GM21526 (cell line): ENCODE measurements around the gene MYLK2.
"Not testable (repeated sequence)": the region's sequence is repeated elsewhere in the genome, so short reads cannot be mapped to it uniquely, and the experiment has no call there.

Experiments
- ATAC-seq: cut with Tn5 transposase; IDR thresholded peaks from one replicate; pipeline ENCODE4 v1.9.1; 2021; ENCODE audit warnings: moderate library complexity; ENCODE audit not compliant: unreplicated experiment, low FRiP score

MYLK2 gene

DNA sequence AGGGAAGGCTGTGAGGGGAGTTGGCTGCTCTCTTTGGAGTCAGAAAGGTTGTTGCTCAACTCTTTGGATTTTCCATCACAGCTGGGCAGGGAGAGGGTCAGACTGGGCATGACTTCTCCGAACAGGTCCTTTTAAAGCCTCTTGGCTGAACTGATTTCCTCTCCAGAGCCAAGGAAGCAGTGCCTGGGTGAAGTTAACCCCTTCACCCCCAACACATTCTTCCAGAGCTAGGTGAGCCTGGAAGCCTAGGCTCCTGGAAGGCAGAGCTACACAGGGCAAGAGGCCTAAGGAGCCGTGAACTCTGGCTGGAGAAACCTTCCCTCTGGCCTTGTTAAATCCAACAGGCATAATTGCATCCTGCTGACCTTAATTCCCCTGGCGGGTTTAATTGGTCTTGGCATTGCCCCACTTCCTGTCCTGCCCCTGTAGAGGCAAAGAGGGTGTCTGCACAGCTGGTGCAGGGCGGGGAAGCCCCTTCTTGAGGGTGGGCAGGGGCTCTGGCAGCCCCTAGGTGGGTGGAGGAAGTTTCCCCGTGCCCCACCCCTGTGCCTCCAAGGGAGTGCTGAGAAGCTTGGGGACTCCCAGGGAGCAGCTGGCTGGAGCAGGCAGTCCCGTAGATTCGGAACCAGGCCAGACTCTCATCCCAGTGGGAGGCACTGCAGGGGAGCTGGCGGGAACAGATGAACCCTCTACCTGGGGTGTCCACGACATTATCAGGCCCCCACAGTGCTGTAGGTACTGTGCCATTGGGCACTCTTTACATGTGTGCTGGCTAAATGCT lies 3.6 kb upstream of the MYLK2 start:
- no peak for ATAC-seq

DNA sequence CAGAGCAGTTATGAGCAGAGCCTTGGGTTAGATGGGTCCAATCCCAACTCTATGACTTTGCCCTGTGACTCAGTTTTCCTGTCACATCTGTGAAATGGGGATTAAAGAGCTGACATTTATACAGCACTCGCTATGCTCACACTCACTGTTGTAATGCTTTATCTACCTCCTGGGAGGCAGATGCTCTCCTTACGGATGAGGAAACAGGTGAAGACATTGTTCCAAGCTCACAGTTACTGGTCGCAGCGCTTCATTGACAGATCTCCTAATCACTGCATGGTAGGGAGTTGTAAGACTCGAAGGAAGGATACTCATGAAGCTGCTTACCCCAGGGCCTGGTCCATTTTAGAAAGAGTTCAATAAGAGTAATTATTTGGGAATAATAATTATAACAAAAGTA lies 2.9 kb upstream of the MYLK2 start:
- no peak for ATAC-seq

DNA sequence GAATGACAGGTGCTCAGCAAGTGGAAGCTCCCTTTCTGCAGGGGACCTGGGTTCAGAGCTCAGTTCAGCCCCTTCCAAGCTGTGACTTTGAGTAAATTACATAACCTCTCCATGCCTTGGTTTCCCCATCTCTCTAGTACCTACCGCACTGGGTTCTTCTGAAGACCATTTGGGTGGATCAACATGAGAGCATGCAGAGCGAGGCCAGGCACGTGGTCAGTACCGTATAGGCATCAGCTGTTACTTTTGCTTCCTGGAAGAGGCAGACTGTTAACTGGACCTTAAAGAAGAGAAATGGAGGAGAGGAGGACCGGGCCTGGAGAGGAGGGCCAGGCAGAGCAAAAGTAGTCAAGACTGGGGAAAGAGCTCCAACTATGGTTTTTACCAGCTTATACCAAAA lies 1.7 kb upstream of the MYLK2 start:
- ATAC-seq, result no peak

- no peak for ATAC-seq
Observed at GRCh38 chr20:31818376-31818908, 714 bp upstream of the MYLK2 start.

GRCh38 chr20:31820228-31820627 lies 1.1 kb downstream of the MYLK2 start:
- ATAC-seq, result no peak

DNA sequence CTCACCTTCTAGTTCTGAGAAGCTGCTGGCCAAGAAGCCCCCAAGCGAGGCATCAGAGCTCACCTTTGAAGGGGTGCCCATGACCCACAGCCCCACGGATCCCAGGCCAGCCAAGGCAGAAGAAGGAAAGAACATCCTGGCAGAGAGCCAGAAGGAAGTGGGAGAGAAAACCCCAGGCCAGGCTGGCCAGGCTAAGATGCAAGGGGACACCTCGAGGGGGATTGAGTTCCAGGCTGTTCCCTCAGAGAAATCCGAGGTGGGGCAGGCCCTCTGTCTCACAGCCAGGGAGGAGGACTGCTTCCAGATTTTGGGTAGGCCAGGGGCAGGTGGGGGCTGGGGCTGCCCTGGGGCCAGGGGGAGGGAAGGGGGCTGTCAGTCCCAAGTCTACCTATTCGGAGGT lies 2.3 kb downstream of the MYLK2 start:
- no peak for ATAC-seq

- ATAC-seq, result no peak
Observed at GRCh38 chr20:31822421-31823330, 3.5 kb downstream of the MYLK2 start.

DNA sequence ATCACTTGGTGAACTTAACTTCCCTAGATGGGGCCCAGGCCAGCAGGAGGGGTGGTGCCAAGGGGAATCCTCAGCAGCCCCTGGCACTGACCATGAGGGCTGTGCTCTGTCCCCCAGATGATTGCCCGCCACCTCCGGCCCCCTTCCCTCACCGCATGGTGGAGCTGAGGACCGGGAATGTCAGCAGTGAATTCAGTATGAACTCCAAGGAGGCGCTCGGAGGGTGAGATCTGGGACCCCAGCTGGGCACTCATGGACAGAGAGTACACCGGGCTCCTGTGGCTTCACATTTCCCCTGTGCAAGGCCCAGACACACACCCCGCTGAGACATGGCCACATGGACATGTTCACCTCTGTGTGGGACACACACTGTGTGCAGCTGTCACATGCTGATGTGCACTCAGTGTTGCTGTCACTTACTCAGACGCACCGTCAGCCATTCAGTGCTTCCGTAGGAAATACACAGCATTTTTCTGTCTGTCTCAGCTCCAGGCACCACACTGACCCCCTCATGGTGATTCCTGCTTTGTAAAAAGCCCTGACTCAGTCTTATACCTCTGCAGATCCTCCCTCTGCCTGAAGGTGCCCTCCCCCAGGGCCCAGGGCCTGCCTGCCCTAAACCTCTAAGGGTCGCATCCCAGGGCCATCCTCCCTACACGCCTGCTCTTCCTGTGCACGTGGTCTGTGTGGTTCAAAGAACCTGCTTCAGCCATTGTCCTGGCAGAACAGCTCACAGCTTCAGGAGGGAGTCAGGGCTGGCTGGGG lies 4.4 kb downstream of the MYLK2 start:
- no peak for ATAC-seq

DNA sequence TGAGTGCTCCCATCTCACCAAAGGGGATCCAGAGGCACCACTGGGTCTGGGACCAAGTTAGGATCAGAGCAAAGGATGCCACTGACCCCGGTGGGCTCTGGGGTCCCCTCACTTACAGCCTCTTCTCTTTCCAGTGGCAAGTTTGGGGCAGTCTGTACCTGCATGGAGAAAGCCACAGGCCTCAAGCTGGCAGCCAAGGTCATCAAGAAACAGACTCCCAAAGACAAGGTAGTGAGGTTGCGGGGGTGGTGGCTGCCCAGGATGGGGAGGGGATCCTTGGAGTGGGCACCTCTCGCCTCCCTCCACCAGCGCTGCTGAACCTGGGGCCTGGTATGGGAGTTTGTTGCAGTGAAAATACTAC lies 4.9 kb downstream of the MYLK2 start:
- no peak for ATAC-seq

- no peak for ATAC-seq
Observed at GRCh38 chr20:31824554-31825313, 5.6 kb downstream of the MYLK2 start.

DNA sequence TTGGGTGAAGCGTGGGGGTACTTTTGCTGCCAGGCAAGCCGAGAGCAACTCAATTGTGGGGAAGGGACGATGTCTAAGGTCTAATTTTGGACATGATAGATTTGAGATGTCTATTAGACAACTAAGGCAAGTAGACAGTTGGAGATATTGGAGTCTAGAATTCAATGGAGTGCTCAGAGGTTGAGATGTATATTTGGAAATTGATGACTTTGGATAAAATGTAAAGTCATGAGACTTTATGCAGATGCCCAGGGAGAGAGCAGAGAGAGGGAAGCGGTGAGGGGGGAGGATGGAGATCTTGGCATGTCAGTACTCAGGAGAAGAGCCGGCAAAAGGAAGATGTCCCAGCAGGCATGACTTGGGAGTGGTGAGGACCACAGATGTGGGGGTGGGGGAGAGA lies 6.9 kb downstream of the MYLK2 start:
- no peak for ATAC-seq

GRCh38 chr20:31827059-31827458 lies 7.9 kb downstream of the MYLK2 start:
- no peak for ATAC-seq

DNA sequence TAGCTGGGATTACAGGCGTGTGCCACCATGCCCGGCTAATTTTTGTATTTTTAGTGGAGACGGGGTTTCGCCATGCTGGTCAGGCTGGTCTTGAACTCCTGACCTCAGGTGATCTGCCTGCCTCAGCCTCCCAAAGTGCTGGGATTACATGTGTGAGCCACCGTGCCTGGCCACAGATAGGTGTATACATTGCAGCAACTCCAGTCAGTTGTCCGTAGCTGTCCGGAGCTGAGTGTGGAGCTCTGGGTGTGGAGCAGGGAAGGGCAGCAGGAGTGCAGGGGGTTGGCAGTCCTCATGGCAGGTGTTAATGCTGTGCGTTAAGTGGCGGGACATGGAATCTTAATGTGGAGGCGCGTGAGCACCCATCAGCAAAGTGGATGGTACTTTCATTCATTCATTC lies 8.9 kb downstream of the MYLK2 start:
- ATAC-seq, result not testable (repeated sequence)

DNA sequence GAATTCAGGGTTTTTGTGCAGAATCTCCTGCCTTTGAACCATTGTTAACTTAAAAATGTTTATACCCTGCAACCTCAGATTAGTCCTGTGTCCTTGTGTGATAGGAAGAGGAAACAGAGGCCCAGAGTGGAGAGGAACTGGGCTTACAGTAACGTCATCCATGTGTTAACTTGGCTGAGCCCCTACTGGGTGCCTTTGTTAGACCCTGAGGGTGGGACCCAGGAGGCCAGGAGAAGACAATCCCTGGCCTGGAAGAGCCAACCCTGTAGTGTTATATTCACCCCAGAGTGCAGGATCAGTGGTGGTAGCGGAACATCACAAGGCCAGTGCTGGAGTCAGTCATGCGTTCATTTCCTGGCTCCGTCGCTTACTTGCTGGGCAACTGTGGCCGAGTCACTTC lies 10.6 kb downstream of the MYLK2 start:
- ATAC-seq, result no peak

GRCh38 chr20:31830406-31830981 lies 11.3 kb downstream of the MYLK2 start:
- ATAC-seq, result no peak

GRCh38 chr20:31831211-31831610 lies 12.1 kb downstream of the MYLK2 start:
- no peak for ATAC-seq

DNA sequence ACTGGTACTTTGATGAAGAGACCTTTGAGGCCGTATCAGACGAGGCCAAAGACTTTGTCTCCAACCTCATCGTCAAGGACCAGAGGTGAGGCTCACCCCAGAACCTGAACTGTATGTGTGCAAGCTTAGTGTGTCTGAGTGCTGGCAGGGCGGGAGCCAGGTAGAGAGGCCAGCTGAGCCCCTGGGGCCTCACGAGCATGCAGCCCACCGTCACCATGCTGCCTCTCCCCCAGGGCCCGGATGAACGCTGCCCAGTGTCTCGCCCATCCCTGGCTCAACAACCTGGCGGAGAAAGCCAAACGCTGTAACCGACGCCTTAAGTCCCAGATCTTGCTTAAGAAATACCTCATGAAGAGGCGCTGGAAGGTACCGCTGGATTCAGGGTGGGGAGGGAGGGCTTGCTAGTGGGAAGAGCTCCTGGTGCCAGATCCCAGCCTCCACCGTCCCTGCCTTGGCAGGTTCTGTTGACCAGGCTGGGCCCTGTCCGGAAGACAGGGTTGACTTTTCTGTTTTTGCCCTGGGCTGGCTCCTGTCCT lies 12.7 kb downstream of the MYLK2 start:
- no peak for ATAC-seq

- ATAC-seq, result no peak
Observed at GRCh38 chr20:31833130-31833930, 14.2 kb downstream of the MYLK2 start.
